GM19397 (cell line): ENCODE measurements around the gene RNF20.
"Not testable (repeated sequence)": the region's sequence is repeated elsewhere in the genome, so short reads cannot be mapped to it uniquely, and the experiment has no call there.

ENCODE experiments used
- ATAC-seq: cut with Tn5 transposase; IDR thresholded peaks from one replicate; pipeline ENCODE4 v1.9.1; 2021; ENCODE audit warnings: mild to moderate bottlenecking, moderate library complexity; ENCODE audit not compliant: unreplicated experiment

Gene RNF20

GRCh38 chr9:101585740-101586139 lies 52.1 kb downstream of the RNF20 start:
- no peak for ATAC-seq

DNA sequence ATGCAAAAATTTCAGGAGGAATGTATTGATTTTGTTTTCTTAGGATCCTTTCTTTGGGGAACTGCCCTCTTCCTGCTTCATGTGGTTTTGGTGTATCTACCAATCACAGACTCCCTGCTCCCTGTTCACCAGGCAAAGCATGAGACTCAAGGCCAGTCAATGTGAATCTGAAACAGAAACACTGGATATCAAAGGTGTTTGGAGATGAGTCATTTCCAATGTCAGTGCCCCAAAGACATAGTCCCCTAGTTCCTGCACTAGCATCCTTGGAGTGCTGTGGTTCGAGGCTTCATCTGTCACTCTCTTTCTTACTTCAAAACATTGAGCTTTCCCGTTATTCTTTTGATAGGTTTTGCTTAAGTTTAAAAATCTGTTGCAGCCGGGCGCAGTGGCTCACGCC lies 53.0 kb downstream of the RNF20 start:
- no peak for ATAC-seq

DNA sequence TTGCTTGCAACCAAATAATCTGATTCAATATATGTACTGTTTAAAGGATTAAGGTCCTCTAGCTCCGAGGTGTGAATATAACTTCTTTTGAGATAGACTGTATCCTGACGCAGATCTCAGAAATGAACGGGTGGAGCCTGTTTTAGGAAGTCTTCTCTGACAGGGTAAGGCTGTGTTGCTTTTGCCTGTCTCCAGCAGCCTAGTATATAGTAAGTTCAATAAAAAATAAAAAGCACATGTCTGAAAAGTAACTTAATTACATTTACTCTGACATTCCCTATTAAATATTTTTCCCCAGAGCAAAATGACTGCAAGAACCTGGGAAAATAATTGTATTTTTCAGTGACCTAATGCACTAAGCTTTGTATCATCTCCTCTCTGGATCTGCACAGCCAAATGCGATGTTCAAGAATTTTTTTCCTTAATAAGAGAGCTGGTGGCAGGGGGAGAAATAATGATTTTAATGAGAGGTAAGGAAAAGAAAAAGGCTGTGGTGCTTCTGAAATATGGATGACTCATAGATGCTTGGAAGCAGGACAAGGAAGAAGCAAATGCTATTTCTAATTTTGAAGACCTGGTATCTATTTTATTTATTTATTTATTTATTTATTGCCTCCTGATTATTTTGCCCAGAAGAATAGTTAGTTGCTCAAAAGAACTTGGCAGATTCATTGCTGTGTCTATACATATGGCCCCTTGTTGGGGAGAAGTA lies 53.8 kb downstream of the RNF20 start:
- ATAC-seq: no peak

DNA sequence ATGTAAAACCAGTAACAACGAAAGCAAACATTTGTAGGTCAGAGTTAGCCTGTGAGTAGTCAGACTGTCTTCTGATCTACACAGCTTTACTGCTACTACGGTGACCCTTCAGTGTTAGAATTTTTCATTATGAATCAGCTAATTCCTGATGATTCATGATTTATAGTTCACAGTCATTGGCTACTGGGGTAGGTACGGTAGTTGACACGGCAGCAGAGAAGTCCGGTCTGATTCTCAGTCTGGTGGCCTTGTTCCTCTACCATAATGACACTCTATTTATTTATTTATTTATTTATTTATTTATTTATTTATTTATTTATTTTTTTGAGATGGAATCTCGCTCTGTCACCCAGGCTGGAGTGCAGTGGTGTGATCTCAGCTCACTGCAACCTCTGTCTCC lies 56.4 kb downstream of the RNF20 start:
- not testable (repeated sequence) for ATAC-seq

DNA sequence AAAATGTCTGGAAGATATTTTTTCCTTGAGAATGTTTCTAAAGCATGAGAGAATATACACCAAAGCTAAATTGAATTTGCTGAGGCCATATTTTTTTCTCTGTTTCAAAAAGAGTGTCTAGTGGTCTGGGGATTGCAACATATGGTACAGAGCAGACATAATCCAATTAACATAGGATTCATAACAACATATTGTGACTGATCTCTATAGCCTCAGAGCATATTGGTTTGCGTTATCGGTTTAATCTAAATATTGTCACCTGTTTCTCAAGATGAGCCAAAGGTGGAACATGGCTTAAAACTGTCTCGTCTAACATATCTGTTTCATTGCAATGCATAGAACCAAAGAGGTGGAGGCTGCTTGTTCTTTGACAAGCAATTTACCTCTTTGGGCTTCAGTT lies 57.2 kb downstream of the RNF20 start:
- ATAC-seq: no peak

DNA sequence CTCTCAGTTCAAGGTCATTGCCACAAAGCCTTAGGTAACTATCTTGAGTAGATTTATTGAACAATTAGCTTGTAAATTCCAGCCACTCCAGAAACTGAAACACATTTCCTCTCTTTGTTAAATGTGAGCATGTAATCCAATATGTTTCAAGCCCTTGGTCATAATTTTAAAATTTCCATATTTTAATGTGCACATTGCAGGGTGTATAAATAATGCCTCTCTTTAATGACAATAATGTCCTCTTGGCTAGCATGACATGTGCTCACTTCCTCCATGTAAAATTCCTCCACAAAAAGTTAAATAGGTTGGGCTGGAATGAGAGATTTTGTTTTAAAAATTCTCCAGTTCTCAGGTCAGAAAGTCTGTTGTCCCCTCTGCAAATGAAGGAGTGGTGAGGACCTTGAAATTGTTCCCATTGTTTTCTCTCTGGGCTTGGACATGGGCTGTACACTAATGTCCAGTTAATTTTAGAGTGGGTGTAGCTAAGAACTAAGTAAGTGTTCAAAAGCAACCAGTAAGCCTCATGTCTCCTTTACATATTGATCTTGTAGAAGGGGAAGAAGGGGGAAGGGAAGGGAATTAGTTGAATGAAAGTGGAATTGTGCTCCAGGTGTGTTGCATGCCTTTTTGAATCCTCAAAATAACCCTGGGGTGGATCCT lies 58.3 kb downstream of the RNF20 start:
- ATAC-seq: no peak

GRCh38 chr9:101592788-101593187 lies 59.1 kb downstream of the RNF20 start:
- ATAC-seq: no peak

- no peak for ATAC-seq
These were observed 59.7 kb downstream of the RNF20 start for GRCh38 chr9:101593345-101593744.

GRCh38 chr9:101594796-101595195 lies 61.1 kb downstream of the RNF20 start, which contains the start of gene PPP3R2:
PPP3R2 (minus strand) TSS chr9:101594969; CDS start chr9:101594921, 48 bp downstream.
- no peak for ATAC-seq

DNA sequence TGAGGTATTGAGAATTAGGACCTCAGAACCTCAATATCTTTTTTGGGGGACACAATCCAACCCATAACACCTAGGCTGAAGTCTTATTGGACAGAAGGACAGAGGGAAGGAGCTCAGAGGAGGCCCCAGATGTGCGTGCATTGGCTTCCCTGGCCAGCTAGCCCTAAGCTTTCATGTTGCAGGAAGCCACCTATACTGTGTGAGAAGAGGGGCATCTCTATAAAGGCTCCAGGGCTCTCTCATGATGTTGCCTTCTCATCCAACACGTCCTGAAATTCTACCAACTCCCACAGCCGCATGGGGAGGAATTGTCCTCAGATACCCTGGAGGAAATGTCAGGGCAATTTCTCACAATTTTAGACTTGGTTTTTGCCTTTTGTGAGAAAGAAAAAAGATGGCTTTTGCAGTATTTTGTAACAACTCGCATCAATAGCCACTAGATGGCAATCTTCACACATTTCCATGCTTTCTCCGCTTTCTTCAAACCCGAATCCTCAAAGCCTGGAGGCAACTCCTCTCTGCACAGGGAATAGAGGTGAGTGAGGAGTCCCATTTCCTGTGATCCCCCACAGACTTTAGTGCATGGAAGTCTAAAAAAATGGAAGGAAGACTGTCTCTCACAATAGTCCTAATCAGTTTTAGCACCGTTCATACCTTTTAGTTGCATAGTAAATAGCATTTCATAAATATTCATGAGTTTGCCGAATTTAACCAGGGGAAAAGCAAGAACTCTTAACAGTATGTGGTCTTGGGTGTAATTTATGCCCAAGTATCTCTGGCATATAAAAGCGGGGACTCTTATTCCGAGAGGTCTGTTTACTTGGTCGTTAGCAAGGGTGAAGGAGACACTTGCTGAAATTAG lies 68.5 kb downstream of the RNF20 start:
- no peak for ATAC-seq

DNA sequence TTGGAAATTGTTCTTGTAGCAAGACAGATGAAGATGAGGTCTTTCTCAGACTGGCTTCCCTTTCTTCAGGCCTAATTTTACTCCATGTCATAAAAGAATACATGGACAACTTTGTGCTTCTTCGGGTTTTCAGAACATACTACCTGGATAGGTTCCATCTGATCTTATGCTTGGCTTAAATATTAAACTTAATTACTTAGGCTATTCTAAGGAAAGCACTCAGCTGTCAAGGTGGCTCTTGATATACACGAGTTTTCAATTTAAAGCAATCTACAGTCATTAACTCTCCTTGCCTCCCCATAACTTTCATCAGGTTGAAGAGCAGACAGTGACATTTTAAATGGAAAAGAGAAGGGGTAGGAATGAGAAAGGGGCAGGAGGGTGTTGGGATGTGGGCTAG lies 70.6 kb downstream of the RNF20 start:
- no peak for ATAC-seq

- ATAC-seq: no peak
These were observed 71.9 kb downstream of the RNF20 start for GRCh38 chr9:101605547-101605946.
